K562 (cell line): Measurements from ENCODE around the gene SDF4. TPM values are rescaled to one million over a fixed set of nuclear protein-coding genes. Genes with fewer than 3 reads are reported as not detected.

Experiments used
- BRCA1 ChIP-seq, 2 experiments: fragments of 450-650 bp in 1 of 2; sonication (generic) in 1 of 2; formaldehyde crosslinking in 1 of 2; IDR thresholded peaks; 2 replicates each; pipeline versions ENCODE4 v1.5.0 to v1.6.1; 2017 to 2020; ENCODE audit warnings: mild to moderate bottlenecking in 1 of 2, missing genetic modification reagents in 1 of 2
- CXXC5 ChIP-seq: fragments of 250-450 bp; sonication (Bioruptor Pico); IDR thresholded peaks from 2 replicates; pipeline ENCODE4 v1.8.0; 2022; ENCODE audit warnings: inconsistent platforms, mild to moderate bottlenecking, moderate library complexity
- E2F5 ChIP-seq: sonication (generic); formaldehyde crosslinking; IDR thresholded peaks from 2 replicates; pipeline ENCODE4 v1.8.0; 2022; ENCODE audit warnings: mild to moderate bottlenecking, missing genetic modification reagents
- HIVEP1 ChIP-seq: fragments of 250-450 bp; sonication (Bioruptor Pico); IDR thresholded peaks from 2 replicates; pipeline ENCODE4 v1.4.0; 2020; ENCODE audit warnings: mild to moderate bottlenecking
- IRF2 ChIP-seq: sonication (generic); formaldehyde crosslinking; IDR thresholded peaks from 2 replicates; pipeline ENCODE4 v1.8.1; 2022; ENCODE audit warnings: mild to moderate bottlenecking, missing genetic modification reagents
- KAT7 ChIP-seq: sonication (generic); formaldehyde crosslinking; IDR thresholded peaks from 2 replicates; pipeline ENCODE4 v1.8.0; 2022; ENCODE audit warnings: missing genetic modification reagents, mild to moderate bottlenecking, borderline replicate concordance
- NCOA2 ChIP-seq, 2 experiments: fragments of 450-650 bp; IDR thresholded peaks; 2 replicates each; pipeline ENCODE4 v1.6.1; 2018; ENCODE audit warnings: mild to moderate bottlenecking in 2 of 2, moderate library complexity in 1 of 2; ENCODE audit not compliant: partially characterized antibody in 2 of 2
- NFIC ChIP-seq: fragments of 450-650 bp; IDR thresholded peaks from 2 replicates; pipeline ENCODE4 v1.6.1; 2017; ENCODE audit warnings: mild to moderate bottlenecking, inconsistent platforms
- PRMT5 ChIP-seq: sonication (generic); formaldehyde crosslinking; IDR thresholded peaks from 2 replicates; pipeline ENCODE4 v1.5.0; 2020; ENCODE audit warnings: missing genetic modification reagents
- PURB ChIP-seq: sonication (generic); formaldehyde crosslinking; IDR thresholded peaks from 2 replicates; pipeline ENCODE4 v1.9.0; 2021; ENCODE audit warnings: low read depth, mild to moderate bottlenecking, missing genetic modification reagents
- SMC3 ChIP-seq: conservative IDR thresholded peaks from 2 replicates; pipeline ENCODE4 v1.6.1; 2011; ENCODE audit warnings: low read depth, low read length, improper control_type of control experiment; ENCODE audit not compliant: insufficient read depth
- TAF7 ChIP-seq: fragments of 450-650 bp; IDR thresholded peaks from 2 replicates; pipeline ENCODE4 v1.6.1; 2016; ENCODE audit warnings: missing genetic modification characterization, missing compliant biosample characterization
- TFAM ChIP-seq: fragments of 250-450 bp; sonication (Bioruptor Pico); conservative IDR thresholded peaks from 2 replicates; pipeline ENCODE4 v1.5.0; 2021; ENCODE audit warnings: mild to moderate bottlenecking, moderate library complexity
- THRAP3 ChIP-seq: fragments of 450-650 bp; IDR thresholded peaks from 2 replicates; pipeline ENCODE4 v1.6.1; 2016; ENCODE audit warnings: mild to moderate bottlenecking, inconsistent platforms, borderline replicate concordance
- TRIM25 ChIP-seq: fragments of 450-650 bp; IDR thresholded peaks from 2 replicates; pipeline ENCODE4 v1.7.0; 2016; ENCODE audit warnings: borderline replicate concordance
- UBTF ChIP-seq, 2 experiments: IDR thresholded peaks; 2 replicates each; pipeline ENCODE4 v1.6.1; 2012; ENCODE audit warnings: improper control_type of control experiment in 2 of 2, low read depth in 2 of 2, low read length in 2 of 2, borderline replicate concordance in 1 of 2
- ZNF511 ChIP-seq: sonication (generic); formaldehyde crosslinking; IDR thresholded peaks from 2 replicates; pipeline ENCODE4 v1.8.0; 2022; ENCODE audit warnings: mild to moderate bottlenecking, missing genetic modification reagents
- ZNF780A ChIP-seq: fragments of 250-450 bp; sonication (Bioruptor Pico); IDR thresholded peaks from 2 replicates; pipeline ENCODE4 v1.5.0; 2021; ENCODE audit warnings: mild to moderate bottlenecking
- polyA plus RNA-seq, 8 experiments: library from polyadenylated mRNA; depleted of rRNA in 4 of 8; stranded (reverse) in 5 of 8; unstranded in 3 of 8; fragments of >200 nt; fragmentation: Nextera tagmentation in 2 of 8; fragmentation: Illumina TruSeq in 1 of 8; extraction: Ambion mirVana in 2 of 8; extraction: Trizol in 1 of 8; gene quantifications; 2 replicates each; pipeline versions ENCODE4 v1.2.1 to v1.2.3, GENCODE V29; 2011 to 2014; ENCODE audit warnings: inconsistent platforms in 1 of 8, missing spikeins in 1 of 8
- total RNA-seq, 7 experiments: library from RNA; depleted of rRNA in 6 of 7; stranded (reverse); fragments of >200 nt in 6 of 7; fragmentation: Illumina TruSeq in 2 of 7; extraction: Trizol in 2 of 7; gene quantifications; 2 replicates each; pipeline versions ENCODE4 v1.2.1 to v1.2.3, GENCODE V29; 2011 to 2021; ENCODE audit warnings: low replicate concordance in 1 of 7

Gene SDF4
- total and polyA plus RNA-seq, 9 of the 15 experiments (the other 6 are each of a cell fraction or from before 2014, with no cell fraction given) = 0.35 to 160 (median 65.2) TPM

GRCh38 chr1:1230656-1231399, 973 bp downstream of the SDF4 start (continued):
- TF ChIP-seq TFAM (CRISPR knock-in tag) (no peak), UBTF (IDR thresholded peaks at IDR 0.05; ENCODE audit: borderline replicate concordance in 1 of 2, low read depth in 2 of 2, low read length in 2 of 2) (0 out of 4 replicates have a peak, but pooled peaks of 1 of the 2 experiments have one; percentile 33), NCOA2 (IDR thresholded peaks at IDR 0.05; ENCODE audit: partially characterized antibody in 2 of 2) (no peak), THRAP3 (0 out of 2 replicates have a peak, but pooled peaks have one; percentile 59), PRMT5 (CRISPR knock-in tag) (no peak), IRF2 (CRISPR knock-in tag) (no peak), NFIC (peak; percentile 65), PURB (no peak), ZNF511 (CRISPR knock-in tag) (no peak), KAT7 (CRISPR knock-in tag) (0 out of 2 replicates have a peak, but pooled peaks have one; percentile 60), ZNF780A (no peak), SMC3 (0 out of 2 replicates have a peak, but pooled peaks have one; percentile 11), BRCA1 (IDR thresholded peaks at IDR 0.05) (no peak), BRCA1 (CRISPR knock-in tag; IDR thresholded peaks at IDR 0.05) (no peak), E2F5 (0 out of 2 replicates have a peak, but pooled peaks have one; percentile 38), HIVEP1 (CRISPR knock-in tag) (no peak), TRIM25 (peak; percentile 41; the same call in 1 of the 2 replicates), CXXC5 (0 out of 2 replicates have a peak, but pooled peaks have one; percentile 13), TAF7 (tag) (0 out of 2 replicates have a peak, but pooled peaks have one; percentile 15)
